LNCaP clone FGC (cell line): ENCODE measurements around the gene CTNNBIP1.
A peak's percentile ranks its signal among the peaks of the same experiment; 100 is the strongest.

Experiments
- DNase-seq: peaks from one replicate; pipeline ENCODE4 v3.0.0-alpha.2; 2011; ENCODE audit warnings: low read depth
- H3K4me3 ChIP-seq: 2 replicates; pipeline ENCODE4 v1.5.1; 2011; ENCODE audit warnings: mild to moderate bottlenecking, low read depth, low read length, control low read depth
- CTCF ChIP-seq: IDR thresholded peaks from 2 replicates; pipeline ENCODE4 v1.5.1; 2012; ENCODE audit warnings: mild to moderate bottlenecking; ENCODE audit not compliant: control insufficient read depth, insufficient read depth; ENCODE audit errors: extremely low read depth

Gene CTNNBIP1

DNA sequence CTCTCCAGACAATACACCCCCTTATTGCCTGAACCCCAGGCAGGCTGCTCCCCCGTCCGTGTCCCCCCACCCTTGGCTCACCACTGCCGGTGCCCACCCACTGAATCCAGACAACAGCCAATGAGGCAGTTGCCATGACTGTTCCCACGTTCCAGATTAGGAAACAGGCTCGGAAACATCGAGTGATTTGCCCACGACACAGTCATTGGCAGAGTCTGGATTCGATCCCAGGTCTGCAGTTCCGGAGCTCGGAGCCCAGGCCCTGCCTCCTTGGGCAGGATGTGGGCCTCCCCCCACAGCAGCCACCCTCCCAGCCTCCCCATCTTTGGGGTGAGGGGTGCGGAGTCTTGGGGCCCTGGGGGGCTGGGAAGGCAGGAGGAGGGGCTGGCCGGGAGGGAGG lies 66.0 kb downstream of the CTNNBIP1 start:
- DNase-seq, result peak; percentile 28
- peak overlapping the region; percentile 8 for H3K4me3 ChIP-seq

GRCh38 chr1:9843576-9843945 lies 66.5 kb downstream of the CTNNBIP1 start:
- peak overlapping the region; percentile 8 for H3K4me3 ChIP-seq
- DNase-seq, result peak; percentile 99
- no peak for TF ChIP-seq CTCF

More for the DNA sequence above, 66.0 kb downstream of the CTNNBIP1 start:
- TF ChIP-seq CTCF, result no peak

DNA sequence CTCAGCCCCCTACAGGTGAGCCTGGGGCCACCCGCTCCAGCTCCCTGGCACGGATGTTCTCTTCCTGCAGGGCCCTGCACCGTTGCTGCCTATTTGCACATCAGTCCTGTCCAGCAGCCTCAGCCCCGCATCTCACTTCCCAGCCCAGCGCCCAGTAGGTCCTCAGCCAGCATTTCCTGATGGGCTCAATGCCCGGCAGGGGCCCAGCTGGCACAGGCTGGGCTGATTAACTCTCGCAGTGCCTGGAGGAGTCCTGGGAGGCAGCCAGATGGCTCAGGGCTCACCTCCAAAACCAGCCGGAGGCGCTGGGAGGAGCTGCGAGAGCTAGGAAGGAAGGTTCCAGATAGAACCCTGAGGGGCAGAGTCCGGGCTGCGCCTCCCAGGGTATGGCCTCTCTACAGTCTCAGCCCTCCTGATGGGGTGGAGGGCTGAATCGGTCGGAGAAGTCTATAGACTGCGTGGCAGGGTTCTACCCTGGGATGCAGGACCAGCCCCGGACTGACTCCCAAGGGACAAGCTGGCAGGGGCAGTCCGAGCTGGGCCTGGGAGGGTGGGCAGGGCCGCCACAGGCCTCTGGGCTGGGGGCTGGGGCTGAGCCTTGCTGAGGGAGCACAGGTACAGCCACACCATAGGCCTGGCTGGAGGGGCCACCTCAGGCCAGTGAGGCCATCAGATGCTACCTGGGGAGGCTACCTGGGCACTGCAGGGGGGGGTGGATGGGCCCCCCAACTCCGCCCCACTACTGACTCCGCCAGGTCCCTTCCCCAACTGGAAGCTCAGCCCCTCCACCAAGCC lies 67.1 kb downstream of the CTNNBIP1 start:
- peak; percentile 90 for DNase-seq
- peak overlapping the region; percentile 6; the same call in 1 of the 2 replicates for H3K4me3 ChIP-seq
- TF ChIP-seq CTCF, result no peak

DNA sequence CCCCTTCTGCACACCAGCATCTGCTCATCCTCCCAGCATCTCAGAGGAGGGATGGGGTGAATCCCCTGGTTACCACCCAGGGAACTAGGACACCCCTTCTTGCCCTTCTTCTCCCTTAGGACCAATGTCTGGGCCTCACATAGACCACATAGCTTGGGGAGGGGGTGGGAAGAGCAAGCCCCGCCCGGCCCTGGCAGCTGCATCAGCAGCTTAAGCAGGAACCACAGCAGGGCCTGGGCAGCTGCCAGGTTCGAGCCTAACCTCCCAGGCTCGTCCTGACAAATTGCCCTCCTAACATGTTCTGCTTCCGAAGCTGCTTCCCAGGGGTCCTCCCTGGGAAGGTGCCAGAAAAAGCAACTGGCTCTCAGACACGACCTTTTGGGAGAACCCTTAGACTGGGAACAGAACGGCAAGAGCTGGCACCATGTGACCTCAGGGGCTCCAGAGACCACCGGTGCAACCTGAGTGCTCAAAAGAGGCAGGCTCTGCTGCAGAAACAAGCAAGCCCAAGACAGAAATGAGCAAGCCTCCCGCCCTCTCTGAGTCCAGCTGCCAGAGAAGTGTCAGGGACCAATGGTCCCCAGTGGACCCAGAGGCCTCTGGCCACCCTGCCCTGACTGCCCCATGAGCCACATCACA lies 67.9 kb downstream of the CTNNBIP1 start:
- no peak for TF ChIP-seq CTCF
- no peak overlapping the region for H3K4me3 ChIP-seq
- no peak for DNase-seq

GRCh38 chr1:9841460-9841859 lies 68.6 kb downstream of the CTNNBIP1 start:
- no peak for DNase-seq
- H3K4me3 ChIP-seq, result no peak overlapping the region
- TF ChIP-seq CTCF, result no peak

DNA sequence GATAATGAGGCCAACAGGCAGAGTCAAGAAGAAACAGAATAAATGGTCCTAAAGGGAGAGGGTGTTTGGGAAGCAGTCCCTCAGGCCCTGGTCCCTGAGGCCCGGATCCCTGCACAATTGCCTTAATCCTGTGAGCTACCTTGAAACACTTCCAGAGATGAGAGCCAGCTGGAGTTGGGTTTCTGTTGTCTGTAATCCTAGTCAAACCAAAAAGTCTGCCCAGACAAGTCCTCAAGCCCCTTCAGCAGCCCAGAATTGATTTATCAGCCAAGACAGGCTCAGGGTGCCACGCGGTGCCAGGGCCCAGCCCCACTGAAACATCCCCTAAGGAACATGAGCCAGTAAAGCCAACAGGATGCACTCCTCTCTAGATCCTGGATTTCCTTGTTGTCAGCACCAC lies 69.9 kb downstream of the CTNNBIP1 start:
- no peak for DNase-seq
- H3K4me3 ChIP-seq, result no peak overlapping the region
- TF ChIP-seq CTCF, result no peak
